CD4-positive, alpha-beta T cell treated with Interleukin-15 for 1 hour (primary cell): ENCODE measurements around the gene KLK14.

Experiments
- DNase-seq: peaks from one replicate; pipeline ENCODE4 v3.0.0-alpha.2; 2020

KLK14 gene

DNA sequence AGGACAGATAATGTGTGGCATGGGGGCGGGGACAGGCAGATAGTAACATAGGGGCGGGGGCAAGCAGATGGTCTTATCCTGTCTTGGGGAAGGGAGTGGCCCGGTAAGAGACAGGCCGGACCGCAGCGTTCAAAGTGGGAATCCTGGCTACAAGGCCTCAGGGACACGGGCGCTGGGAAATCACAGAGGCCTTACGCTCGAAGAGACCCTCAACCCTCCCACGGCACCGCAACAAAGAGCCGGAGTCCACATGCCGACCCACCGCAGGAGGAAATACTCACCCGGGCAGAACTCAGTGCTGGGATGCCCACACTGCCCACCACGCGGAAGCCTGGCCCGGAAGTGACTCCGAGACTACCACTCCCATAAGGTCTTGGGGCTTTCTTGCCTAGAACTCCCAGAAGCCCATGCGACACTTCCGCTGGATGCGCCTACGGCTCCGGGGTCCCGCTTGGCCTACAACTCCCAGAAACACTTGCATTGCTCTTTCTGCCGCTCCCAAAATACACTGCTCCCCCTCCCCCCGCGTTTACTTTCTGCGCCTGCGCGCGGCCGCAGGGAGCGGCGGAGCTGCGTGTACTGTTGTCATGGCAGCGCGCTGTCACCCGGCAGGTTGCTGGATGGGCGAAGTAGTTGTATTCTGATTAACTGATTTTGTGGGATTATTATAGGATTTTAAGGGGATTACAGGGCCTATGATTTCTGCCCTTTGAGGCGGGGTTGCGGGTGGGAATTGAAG is 25.5 kb upstream of the KLK14 start, which contains the start of gene CTU1:
Gene CTU1 (minus strand): TSS at position 344 of the 739 bp plus-strand sequence. CDS start 3,840 bp downstream, outside the sequence.
- DNase-seq = peak; percentile 99

GRCh38 chr19:51107406-51108065 is 24.8 kb upstream of the KLK14 start:
- DNase-seq = no peak

GRCh38 chr19:51103926-51104341 is 21.2 kb upstream of the KLK14 start:
- DNase-seq = no peak

DNA sequence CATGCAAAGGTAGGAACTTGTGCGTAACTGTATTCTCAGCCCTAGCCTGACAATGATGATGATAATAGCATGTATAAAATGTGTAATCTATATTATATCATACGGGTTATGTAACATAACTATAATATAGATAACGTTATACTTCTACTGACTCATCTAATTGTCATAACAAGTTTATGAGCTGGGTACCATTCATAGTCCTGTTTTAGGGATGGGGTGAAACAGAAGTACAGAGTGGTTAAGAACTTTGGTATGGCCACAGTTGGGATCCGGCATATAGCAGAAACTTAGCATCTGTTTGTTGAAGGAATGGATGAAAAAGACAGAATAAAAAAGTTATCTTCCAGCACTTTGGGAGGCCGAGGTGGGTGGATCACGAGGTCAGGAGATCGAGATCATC is 20.3 kb upstream of the KLK14 start:
- DNase-seq = no peak

DNA sequence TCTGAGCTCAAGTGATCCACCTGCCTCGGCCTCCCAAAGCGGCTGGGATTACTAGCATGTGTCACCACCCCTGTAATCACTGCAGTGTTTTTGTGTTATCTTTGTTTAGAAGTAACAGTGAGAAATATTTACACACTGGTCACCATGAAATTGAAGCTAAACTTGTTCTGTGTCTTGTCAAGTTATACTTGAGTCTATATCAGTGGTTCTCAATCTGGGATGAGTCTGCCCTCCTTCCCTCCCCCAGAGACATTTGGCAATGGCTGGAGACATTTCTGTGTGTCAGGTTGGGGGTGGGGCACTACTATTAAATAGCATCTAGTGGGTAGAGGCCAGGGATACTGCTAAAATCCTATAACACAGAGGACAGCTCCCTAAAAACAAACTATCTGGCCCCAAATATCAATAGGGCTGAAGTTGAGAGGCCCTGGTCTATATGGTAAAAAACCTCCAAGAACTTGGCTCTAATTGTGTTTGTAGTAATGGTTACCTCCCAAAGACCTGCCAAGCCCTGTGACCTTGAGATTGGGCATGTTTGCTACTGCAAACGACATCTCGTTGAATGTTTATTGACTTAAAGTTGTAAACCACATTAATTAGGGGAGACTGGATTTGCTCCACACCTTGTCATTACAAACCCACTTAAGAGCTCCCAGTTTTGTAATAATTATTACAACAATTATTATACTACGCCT is 18.6 kb upstream of the KLK14 start:
- no peak for DNase-seq

- DNase-seq = no peak
Measured at GRCh38 chr19:51100601-51101000, 17.9 kb upstream of the KLK14 start.

- no peak for DNase-seq
Measured at GRCh38 chr19:51099047-51099382, 16.3 kb upstream of the KLK14 start.

GRCh38 chr19:51098365-51099046 is 15.8 kb upstream of the KLK14 start:
- peak; percentile 69 for DNase-seq

DNA sequence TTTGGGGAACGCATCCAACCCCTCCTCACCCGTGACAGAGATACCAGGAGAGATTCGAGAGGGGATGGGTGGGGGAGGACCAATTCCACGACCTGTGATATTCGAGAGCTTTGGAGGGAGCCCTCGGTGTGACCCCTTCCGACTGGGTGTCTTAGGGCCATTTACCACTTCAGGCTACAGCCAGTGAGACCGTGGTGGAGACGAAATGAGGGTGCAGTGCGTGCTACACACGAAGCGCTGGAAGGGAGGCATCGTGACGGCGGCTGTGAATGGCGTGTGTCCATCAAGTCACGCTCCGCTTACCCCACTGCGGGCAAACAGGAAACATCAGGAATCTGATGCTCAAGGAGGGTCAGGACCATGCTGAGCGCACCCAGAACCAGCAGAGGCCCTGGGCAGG is 15.1 kb upstream of the KLK14 start:
- DNase-seq = no peak

GRCh38 chr19:51097166-51097738 is 14.6 kb upstream of the KLK14 start:
- peak; percentile 67 for DNase-seq

DNA sequence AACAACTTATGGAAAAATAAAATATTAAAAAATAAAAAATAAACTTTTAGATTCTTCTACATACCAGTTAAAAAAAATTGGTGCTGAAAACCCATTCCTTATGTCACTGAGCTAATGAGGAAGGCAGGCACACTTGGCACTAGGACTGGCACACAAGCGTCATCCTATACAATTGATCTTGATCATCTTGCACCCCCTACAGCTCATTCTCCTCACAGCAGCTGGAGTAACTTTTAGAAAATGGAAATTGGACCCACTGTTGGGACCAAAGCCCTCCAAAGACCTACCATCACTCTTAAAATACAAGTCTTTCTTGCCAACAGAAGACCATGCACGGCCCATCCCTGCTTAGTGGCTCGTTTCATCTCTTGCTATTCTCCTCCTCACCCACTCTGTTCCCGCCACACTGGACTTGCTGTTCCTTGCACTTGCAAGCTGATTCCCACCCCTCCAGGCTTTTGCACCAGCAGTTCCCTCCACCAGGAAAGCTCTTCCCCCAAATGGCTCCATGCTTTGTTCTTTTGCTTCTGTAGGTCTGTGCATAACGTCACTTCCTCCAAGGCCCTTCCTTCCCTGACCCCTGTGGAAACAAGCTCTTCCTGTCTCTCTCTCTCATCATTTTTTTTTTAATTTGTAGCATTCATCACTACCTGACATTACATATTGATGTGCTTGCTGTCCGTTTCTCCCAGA is 13.9 kb upstream of the KLK14 start:
- DNase-seq = no peak

DNA sequence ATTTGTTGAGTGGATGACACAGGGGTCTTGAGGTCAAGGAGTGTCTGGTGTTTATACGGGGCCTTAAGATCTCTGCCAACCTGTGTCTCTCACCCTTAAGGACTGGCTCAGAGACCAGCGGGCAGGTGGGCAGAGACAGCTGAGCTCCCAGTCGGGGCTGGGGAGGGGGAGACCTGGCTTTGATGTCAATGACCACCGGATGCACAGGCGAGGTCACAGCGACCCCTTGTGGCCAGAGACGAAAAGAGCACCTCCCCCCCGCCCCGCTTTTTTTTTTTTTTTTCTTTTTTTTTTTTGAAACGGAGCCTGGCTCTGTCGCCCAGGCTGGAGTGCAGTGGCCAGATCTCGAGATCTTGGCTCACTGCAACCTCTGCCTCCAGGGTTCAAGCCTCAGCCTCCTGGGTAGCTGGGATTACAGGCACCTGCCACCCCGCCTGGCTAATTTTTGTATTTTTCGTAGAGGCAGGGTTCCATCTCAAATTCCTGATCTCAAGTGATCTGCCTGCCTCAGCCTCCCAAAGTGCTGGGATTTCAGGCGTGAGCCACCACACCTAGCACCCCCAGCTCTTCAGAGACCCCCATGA is 12.1 kb upstream of the KLK14 start:
- no peak for DNase-seq

DNA sequence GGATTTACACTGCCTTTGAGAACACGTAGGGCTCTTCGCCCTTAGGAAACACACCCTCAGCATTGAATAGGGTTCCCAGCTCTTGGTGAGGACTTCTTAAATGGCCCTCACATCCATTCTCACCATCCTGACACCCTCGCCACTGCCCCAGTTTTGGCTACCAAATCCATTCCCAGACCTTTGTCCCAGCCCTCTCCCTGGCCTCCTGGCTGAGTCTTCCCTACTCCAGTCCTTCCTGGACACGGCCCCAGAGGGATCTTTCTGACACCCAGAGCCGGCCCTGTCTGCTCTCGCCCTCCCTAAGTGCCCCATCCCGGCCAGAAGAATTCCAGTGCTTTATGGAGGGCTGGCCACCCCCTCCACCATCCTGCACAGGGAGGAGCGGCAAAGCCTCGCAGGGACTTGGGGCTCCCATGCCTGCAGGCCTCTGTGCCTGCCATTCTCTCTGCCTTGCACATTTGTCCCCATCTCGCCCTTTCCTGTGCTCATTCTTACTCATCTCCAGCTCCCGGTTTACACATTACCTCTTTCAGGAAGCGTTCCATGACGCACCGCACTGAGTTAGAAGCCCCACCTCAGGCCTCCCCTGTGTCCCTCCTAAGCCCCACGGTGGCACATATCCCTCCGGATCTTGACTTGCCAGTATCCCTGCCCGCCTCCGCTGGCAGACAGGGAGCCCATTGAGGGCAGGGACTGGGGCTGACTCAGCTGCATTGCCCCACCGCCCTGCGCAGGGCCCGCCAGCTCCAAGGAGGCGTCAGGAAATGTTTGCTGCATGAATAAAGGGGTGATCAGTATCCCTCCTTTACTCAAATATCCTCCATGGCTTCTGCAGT is 11.0 kb upstream of the KLK14 start:
- no peak for DNase-seq

GRCh38 chr19:51093101-51093500 is 10.4 kb upstream of the KLK14 start:
- no peak for DNase-seq

GRCh38 chr19:51091895-51092873 is 9.5 kb upstream of the KLK14 start:
- no peak for DNase-seq

- no peak for DNase-seq
Measured at GRCh38 chr19:51091126-51091525, 8.4 kb upstream of the KLK14 start.

DNA sequence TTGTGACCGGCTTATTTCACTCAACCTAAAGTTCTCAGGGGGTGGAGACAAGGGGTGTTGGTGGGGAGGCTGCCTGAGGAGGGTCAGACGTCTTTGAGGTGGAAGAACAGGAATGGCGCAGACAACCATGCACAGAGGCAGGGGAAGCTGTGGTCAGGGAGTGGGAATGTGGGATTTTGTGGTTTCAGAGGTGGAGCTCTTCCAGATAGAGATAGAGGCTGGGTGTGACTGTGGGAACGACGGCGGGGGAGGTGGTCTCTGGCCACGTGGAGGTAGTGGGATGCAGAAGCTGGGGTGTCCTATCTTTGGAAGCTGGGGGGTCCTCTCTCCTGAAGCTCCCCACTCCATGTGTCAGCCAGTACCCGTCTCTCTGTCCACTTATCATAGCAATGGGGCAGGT is 7.8 kb upstream of the KLK14 start:
- no peak for DNase-seq

GRCh38 chr19:51089786-51090185 is 7.1 kb upstream of the KLK14 start:
- DNase-seq = no peak

GRCh38 chr19:51086153-51086850 is 3.6 kb upstream of the KLK14 start:
- DNase-seq = no peak
